DMS153 (cell line): ENCODE results near the gene STIP1.

ENCODE experiments used
- DNase-seq: peaks from one replicate; lab custom pipeline; 2025; lab: John Stamatoyannopoulos, UW

The STIP1 gene

DNA sequence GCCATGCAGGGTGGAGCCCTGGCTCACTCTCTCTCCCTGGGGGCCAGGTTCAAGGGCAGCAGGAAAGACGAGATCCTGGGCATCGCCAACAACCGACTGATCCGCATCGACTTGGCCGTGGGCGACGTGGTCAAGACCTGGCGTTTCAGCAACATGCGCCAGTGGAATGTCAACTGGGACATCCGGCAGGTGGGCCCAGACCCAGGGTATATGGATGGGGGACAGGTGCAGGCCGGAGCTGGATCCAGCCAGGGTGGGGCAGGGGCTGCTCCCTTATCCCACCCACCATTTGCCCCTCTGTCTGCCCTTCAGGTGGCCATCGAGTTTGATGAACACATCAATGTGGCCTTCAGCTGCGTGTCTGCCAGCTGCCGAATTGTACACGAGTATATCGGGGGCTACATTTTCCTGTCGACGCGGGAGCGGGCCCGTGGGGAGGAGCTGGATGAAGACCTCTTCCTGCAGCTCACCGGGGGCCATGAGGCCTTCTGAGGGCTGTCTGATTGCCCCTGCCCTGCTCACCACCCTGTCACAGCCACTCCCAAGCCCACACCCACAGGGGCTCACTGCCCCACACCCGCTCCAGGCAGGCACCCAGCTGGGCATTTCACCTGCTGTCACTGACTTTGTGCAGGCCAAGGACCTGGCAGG lies 37.2 kb downstream of the STIP1 start:
- DNase-seq: peak; percentile 73

DNA sequence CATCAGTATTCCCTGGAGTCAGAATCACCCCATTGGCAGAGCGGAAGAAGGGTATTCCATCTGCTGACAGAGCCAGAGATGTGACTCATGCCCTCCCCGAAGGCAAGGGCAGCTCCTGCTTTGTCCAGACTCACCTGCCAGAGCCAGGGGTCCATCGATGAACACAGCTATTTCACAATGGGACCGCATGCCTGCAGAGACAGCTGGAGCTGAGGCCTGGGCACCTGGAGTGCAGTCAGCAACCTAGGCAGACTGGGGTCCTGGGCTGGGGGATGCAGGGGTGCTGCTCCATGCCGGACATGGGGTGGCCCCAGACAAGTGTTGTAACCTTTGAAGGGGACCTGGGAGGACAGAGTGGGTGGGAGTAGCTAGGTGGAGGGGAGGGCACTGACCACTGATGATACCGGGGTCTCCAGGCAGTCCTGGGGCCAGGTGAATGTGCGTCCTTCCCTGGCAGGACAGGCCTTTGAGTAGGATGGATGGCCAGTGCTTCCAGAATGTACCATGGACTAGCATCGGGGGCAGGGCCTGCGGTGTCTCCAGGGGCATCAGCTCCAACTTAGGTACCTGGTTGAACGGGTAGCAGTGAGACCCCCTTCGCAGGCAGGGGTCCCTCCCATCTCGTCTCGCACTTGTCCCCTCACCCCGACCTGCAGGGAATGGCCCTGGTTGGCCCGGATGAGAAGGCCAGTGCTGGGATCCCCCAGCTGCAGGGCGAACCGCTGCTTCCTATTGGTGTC lies 38.4 kb downstream of the STIP1 start:
- DNase-seq: no peak

DNA sequence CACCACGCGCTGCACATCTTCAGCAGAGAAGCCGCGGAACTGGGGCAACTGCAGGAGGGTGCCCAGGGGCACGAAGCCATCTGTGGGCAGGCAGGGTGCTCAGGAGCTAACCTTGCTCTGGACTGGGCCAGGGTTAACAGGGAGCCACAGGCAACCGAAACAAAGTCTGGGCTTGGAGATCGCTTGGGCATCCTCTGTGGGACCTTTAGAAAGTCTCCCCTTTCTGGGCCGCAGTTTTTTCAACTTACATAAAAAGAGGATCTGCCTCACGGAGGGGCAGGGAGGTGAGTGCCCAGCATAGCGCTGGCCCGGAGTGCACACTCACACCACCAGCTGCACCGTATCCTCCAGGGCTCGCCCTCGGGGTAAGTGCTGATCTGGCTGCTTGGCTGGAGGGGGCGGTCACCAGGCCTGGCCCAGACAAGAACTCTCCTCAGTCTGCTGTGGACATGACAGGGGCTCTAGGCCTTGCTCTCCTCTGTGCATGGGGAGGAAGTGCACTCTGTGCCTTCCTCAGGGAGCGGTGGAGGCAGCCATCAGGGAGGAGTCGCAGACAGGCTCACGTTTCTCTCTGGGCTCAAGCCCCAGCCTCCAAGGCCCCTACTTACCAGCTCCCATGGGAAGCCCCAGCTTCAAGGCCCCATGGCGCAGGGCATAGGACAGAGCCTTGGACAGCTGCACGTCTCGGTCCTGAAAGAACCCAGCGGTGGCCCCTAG lies 39.1 kb downstream of the STIP1 start:
- no peak for DNase-seq

DNA sequence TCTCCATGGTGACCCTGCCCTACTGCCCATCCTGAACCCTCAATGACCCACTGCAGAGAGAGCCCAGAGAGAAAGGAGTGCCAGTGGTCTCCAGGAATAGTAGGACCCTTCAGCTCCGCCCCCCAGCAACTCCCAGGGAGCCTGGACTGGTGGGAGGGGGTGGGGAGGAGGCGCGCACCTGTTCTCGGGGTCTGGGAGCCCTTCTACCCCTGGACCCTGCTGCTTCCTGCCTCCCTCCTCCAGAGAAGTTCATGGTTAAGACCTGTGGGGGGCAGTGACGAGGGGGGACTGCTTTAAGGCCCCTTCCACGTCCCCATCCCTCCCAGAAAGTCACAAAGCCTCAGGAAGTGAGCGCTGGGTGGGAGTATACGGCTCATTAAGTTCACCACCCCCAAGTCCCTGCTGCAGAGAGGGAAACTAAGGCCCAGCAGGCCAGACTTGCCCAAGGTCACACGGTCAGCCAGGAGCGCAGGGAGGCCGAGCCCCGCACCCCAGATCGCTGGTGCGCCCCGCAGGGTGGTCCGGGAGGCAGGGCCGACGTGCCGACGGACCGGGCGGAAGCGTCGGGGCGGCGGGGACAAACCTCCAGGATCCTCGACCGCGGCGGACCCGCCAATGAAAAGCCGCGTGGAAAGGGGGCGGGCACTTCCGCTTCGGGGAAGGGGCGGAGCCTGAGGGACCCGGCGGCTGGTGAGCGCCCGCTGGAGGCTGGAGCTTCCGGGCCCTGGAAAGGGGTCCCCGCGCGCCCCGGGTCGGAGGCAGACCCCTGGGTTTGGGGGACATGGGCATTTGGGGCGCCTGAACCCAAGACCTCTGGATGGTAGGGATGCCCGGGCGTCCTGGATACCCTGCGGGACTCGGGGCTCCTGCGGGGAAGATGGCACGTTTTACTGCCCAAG lies 39.9 kb downstream of the STIP1 start, which contains the start of the genes NUDT22 and TRPT1:
Gene NUDT22 (plus strand): TSS at position 667 of the 899 bp plus-strand sequence. CDS start 379 bp downstream, outside the sequence.
Gene TRPT1 (minus strand): TSS at position 579 of the 899 bp plus-strand sequence. CDS start 326 bp downstream, at position 253.
- DNase-seq: peak; percentile 68

DNA sequence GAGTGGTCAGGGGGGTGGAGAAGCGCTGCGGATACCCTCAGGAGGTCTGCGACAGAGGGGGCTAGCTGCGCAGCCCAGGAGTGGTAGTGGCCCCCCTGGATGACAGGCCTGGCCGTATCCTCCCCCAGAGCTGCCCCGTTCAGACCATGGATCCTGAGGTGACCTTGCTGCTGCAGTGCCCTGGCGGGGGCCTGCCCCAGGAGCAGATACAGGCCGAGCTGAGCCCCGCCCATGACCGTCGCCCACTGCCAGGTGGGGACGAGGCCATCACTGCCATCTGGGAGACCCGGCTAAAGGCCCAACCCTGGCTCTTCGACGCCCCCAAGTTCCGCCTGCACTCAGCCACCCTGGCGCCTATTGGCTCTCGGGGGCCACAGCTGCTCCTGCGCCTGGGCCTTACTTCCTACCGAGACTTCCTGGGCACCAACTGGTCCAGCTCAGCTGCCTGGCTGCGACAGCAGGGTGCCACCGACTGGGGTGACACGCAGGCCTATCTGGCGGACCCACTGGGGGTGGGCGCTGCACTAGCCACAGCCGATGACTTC lies 40.6 kb downstream of the STIP1 start:
- DNase-seq: peak; percentile 59

DNA sequence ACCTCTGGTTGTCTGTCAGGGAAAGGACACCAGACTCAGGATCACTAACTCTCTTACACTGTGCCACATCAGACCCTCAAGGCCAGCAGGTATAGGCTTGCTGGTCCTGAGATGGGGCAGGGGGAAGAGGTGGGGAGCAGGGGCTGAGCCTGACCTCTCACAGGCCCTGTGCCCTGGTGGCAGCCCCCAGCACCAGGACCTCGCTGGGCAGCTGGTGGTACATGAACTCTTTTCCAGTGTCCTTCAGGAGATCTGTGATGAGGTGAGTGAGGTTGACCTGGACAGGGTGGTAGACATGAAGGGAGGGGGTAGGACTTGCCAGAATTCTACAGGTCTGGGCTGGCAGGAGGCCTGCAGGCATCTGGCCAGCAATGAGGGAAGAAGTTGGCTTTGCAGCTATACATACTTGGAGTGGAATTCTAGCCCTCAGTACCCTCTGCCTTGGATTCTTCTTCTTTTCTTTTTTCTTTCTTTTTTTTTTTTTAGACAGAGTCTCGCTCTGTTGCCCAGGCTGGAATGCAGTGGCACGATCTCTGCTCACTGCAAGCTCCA lies 41.5 kb downstream of the STIP1 start:
- DNase-seq: no peak

DNA sequence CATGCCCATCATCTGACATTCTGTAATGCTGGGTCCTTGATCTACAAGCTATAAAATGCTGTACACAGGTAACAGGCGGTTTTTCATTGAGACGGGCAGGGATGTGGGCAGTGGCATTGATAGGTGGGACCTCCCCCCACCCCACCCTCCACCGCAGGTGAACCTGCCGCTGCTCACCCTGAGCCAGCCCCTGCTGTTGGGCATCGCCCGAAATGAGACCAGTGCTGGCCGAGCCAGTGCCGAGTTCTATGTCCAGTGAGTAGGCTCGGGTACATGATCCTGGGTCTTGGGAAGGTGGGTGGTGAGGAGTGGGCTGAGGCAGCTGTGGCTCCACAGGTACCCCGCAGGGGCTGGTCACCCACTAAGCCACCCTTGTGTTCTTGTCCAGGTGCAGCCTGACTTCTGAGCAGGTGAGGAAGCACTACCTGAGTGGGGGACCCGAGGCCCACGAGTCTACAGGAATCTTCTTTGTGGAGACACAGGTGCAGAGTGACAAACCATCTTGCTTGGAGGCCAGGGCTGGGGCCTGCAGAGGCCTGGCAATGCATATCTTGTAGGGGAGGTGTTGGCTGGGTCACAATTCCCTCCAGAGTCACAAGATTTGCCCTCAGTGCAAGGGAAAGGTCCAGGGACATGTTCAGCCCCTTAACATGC lies 43.2 kb downstream of the STIP1 start:
- no peak for DNase-seq

DNA sequence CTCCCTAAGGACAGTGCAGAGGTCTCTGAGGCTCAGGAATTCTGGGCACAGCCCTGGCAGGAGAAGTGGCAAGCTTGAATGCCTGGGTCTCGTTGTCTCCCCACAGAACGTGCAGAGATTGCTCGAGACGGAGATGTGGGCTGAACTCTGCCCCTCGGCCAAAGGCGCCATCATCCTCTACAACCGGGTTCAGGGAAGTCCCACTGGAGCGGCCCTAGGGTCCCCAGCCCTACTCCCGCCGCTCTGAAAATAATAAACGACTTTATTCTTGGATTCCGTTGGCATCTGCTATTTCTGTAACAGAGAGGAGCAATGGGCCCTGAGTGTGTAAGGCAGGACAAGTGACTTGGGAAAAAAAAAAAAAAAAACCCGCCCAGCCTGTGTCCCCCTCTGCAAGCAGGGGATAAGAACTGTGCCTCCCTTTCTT lies 43.8 kb downstream of the STIP1 start:
- DNase-seq: no peak

DNA sequence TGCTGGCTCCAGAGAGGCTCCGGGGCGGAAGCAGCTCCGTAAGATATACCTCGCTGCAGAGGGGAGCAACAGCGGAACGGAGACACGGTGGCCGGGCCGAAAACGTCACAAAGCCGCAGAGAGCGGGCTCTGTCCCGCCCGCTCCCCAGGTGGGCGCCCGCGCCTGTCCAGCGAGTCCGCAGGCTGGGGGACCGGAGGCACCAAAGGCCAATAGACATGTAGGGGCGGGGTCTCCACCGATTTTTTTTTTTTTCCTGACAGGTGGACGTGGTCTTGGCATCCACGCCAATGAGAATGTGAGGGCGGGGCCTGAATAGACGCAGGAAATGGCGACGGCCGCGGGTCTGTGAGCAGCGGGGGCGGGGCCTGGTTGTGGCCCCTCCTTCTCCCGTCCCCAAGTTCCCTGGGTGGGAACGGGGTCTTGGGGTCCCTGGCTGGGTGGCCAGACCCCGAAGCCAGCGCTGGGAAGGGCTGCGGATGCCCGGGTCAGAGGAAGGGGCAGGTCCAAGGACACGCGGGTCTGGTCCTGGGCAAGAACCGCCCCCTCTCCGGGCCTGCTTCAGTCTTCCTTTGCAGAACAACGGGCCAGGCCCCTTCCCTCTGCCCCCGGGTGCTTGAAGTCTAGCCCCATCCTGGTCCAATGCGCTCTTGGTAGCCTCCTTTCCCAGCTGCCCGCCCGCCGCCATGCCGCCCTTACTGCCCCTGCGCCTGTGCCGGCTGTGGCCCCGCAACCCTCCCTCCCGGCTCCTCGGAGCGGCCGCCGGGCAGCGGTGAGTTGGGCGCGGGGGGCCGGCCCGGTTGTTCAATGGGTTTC lies 44.4 kb downstream of the STIP1 start, which contains the start of gene DNAJC4:
Gene DNAJC4 (plus strand): TSS at position 378 of the 814 bp plus-strand sequence. CDS start 307 bp downstream, at position 685.
- peak; percentile 93 for DNase-seq

DNA sequence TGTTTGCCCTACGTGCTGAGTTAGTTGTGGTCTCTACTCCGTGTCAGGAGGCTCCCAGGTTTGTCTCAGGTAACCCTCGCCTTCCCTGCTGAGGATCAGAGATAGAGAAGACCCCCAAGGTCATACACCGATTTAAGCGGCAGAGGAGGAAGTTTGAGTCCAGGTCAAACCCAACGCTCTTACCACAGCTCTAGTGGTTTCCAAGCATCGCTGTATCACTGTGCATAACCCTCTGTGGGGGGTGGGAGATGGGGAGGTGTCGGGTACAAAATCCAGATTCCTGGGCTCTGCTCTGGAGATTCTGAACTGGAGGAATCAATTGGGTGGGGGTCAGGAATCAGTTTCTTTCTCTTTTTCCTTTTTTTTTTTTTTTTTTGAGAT lies 45.0 kb downstream of the STIP1 start:
- DNase-seq: no peak

DNA sequence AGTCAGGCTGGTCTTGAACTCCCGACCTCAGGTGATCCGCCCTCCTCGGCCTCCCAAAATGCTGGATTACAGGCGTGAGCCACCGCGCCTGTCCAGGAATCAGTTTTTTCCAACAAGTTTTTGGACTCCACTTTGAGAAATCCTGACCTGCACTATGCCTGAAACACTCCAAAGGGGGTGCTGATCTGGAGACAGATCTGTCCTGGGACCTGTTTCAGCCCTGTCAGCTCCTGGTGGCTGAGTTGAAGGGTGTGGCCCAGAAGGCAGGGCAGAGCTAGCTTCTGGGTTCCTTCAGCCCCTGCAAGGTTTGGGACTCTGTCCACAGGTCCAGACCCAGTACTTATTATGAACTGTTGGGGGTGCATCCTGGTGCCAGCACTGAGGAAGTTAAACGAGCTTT lies 45.6 kb downstream of the STIP1 start:
- no peak for DNase-seq

DNA sequence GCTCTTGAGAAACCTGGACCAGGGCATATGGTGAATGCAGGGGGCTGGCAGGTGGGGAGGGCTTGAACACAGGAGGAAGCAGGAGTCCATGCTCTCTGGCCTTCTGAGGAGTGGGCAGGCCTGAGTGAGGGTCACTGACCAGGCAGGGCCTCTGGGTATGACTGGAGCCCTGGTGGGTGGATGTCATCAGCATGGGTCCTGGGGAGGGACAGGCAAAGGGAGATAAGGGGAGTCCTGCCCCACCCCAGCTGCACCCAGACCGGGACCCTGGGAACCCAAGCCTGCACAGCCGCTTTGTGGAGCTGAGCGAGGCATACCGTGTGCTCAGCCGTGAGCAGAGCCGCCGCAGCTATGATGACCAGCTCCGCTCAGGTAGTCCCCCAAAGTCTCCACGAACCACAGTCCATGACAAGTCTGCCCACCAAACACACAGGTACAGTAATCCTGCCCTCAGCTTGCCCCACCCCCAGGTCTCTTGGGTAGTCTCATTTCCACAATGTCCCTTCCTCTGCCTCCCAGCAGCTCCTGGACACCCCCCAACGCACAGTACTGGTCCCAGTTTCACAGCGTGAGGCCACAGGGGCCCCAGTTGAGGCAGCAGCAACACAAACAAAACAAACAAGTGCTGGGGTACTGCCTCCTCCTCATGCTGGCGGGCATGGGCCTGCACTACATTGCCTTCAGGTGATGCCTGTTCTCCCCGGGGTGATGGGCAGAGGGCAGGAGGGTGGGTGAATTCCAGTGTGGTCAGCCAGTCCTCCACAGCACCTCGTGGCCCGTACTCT lies 46.4 kb downstream of the STIP1 start:
- no peak for DNase-seq

DNA sequence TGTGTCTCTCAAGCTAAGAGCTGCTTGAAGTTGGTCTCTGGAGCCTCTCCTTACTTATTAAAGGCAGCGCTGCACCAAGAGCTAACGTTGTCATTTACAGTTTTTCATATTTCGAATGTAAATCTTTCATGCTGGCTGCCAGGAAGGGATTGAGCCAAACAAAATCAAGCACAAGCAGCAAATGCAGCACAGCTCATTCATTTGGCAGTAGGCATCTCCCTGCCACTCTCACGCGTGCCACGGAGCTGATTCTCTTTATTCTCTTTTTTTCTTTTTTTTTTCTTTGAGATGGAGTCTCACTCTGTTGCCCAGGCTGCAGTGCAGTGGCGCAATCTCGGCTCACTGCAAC lies 47.0 kb downstream of the STIP1 start:
- DNase-seq: no peak

DNA sequence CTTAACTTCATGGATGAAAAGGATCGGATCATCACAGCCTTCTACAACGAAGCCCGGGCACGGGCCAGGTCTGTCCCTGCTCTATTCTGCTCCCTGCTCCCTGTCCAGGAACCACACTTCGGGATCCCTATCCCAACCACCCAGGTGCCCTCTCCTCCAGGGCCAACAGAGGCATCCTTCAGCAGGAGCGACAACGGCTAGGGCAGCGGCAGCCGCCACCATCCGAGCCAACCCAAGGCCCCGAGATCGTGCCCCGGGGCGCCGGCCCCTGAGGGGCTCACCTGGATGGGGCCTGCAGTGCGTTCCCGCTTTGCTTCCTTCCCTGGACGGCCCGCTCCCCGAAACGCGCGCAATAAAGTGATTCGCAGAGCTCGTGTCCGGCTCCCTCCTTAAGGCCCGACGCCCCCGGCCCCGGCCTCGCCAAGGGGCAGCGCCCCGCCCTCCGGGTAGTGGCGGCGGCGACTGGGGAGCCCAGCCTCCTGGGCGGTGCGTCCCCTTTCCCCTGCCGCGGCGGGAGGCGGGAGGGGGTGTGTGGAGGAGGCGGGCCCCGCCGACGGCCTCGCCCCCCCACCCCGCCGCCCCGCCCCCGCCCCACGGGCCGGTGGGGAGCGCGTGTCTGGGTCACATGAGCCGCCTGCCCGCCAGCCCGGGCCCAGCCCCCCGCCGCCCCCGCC lies 48.1 kb downstream of the STIP1 start, which contains the start of gene VEGFB:
Gene VEGFB (plus strand): TSS at position 672 of the 674 bp plus-strand sequence. CDS start 250 bp downstream, outside the sequence.
- no peak for DNase-seq

DNA sequence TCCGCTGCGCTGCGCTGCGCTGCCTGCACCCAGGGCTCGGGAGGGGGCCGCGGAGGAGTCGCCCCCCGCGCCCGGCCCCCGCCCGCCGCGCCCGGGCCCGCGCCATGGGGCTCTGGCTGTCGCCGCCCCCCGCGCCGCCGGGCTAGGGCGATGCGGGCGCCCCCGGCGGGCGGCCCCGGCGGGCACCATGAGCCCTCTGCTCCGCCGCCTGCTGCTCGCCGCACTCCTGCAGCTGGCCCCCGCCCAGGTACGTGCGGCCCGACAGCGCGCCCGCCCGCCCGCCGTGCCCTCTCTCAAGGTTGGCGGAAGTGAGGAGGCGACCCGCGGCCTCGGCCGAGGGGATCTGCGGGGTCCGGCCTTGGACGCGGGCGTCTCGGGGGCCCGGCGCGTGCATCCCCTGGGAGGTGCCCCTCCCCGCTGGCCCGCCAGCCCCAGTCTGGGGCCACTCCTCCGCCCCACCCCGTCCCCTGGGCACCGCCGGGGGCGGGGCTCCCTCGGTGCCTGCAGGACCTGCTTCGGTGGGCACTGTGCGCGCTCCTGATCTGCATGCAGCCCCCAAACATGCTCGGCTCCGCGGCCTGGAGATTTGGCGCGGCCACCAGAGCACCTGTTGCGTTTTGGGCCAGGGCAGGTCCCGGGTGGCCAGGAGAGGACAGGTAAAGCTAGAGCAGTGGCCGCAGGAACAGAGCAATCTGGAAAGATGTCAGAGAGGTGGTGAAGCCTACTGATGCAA lies 48.8 kb downstream of the STIP1 start:
- no peak for DNase-seq

DNA sequence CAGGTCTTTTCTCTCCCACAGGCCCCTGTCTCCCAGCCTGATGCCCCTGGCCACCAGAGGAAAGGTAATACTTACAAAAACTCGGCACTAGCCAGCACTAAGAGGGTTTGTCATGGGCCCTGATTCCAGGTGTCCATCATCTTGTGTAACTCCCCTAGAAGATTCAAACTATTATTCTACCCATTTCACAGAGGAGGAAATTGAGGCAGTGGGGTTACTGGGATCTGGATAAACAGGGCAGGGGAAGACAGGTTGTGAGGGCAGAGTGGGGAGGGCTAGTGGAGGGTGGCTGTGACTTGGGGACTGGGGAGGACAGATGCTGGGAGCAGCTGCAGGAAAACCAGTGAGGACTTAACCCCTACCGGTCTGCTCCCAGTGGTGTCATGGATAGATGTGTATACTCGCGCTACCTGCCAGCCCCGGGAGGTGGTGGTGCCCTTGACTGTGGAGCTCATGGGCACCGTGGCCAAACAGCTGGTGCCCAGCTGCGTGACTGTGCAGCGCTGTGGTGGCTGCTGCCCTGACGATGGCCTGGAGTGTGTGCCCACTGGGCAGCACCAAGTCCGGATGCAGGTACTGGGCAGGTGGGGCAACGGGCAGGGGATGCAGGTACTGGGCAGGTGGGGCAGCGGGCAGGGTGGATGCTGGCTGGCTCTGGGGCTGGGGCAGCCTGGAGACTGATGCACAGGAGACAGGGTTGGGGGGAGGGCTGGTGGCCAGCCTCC lies 49.6 kb downstream of the STIP1 start:
- no peak for DNase-seq

DNA sequence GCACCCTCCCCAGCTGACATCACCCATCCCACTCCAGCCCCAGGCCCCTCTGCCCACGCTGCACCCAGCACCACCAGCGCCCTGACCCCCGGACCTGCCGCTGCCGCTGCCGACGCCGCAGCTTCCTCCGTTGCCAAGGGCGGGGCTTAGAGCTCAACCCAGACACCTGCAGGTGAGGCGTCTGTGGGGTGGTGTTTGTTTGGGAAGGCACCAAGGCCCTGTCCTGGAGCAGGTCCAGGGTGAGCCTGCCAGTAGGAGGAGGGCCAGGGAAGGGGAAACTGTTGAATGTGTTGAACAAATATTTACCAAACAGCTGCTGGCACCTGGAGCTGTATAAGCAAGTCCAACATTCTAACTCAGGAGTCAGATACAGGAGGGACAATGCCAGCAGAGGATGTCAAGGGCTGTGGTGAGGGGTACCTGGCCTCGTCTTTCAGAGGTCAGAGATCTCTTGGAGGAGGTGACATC lies 51.5 kb downstream of the STIP1 start:
- DNase-seq: peak; percentile 98
